ENCODE results near the gene VPS26C. TPM values are rescaled to one million over a fixed set of nuclear protein-coding genes. Genes with fewer than 3 reads are reported as not detected.

VPS26C gene
- total RNA-seq, 1 donor from 2014 or later: 44.3 TPM

DNA sequence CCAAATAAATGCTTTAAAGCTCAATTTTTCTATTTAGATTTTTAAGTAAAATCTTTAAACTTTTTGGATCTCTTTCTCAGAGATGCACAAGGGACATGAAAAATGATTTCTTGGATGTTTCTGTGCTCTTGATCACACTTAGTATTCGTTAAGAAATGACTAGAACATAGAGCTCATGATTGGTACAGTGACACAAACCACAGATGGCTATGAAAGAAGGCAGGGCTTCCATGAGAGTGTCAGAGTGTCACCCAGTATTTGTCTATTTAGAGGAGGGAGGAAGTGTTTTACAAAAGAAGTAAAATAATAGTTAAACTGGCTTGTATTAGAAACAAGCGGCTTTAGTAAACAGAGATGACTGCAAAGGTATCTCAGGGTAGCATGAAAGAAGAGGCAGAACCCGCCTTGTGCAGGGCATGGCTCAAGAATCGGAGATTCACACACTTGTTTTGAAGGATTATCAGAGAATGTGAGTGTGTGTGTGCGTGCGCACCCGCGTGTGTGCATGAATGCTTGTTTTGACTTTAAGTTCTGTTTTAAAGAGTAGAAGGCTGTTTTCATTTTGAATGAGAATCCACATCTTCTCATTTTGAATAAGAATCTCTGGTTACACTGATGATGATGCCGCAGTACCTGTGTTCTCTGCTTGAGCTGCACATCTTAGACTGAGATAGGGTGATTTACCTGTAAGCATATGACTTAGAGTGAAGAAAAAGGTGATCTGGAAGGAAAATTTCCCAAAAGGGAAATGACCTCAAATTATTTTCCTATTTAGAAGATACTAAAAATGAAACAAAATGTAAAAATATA is 82.1 kb downstream of the VPS26C start:
- TF ChIP-seq CTCF (IDR thresholded peaks at IDR 0.05): no peak
- no peaks in the 10 kb centered on the region for H3K9me3 Mint-ChIP-seq (ENCODE audit: low read depth)

GRCh38 chr21:37183749-37184148 is 83.4 kb downstream of the VPS26C start:
- H3K36me3 Mint-ChIP-seq (ENCODE audit: low read depth): peaks cover 30% of the 10 kb centered on the region
- H3K9me3 Mint-ChIP-seq (ENCODE audit: low read depth): no peaks in the 10 kb centered on the region
- no peak for DNase-seq (ENCODE audit: low spot score)
- H3K4me3 Mint-ChIP-seq (ENCODE audit: unreplicated experiment): no peak overlapping the region
- H3K27me3 Mint-ChIP-seq (ENCODE audit: low read depth): no peaks in the 10 kb centered on the region
- no peak overlapping the region for H3K27ac Mint-ChIP-seq (ENCODE audit: unreplicated experiment)
- H3K4me1 Mint-ChIP-seq (ENCODE audit: low read depth): peaks cover 8% of the 10 kb centered on the region
- no peak for TF ChIP-seq CTCF (IDR thresholded peaks at IDR 0.05)

More for the DNA sequence above, 82.1 kb downstream of the VPS26C start:
- no peak overlapping the region for H3K27ac Mint-ChIP-seq (ENCODE audit: unreplicated experiment)
- no peaks in the 10 kb centered on the region for H3K27me3 Mint-ChIP-seq (ENCODE audit: low read depth)
- H3K36me3 Mint-ChIP-seq (ENCODE audit: low read depth): peaks cover 30% of the 10 kb centered on the region
- DNase-seq (ENCODE audit: low spot score): no peak
- peaks cover 8% of the 10 kb centered on the region for H3K4me1 Mint-ChIP-seq (ENCODE audit: low read depth)
- no peak overlapping the region for H3K4me3 Mint-ChIP-seq (ENCODE audit: unreplicated experiment)

GRCh38 chr21:37182222-37182621 is 84.9 kb downstream of the VPS26C start:
- peaks cover 33% of the 10 kb centered on the region for H3K36me3 Mint-ChIP-seq (ENCODE audit: low read depth)
- no peak overlapping the region for H3K4me3 Mint-ChIP-seq (ENCODE audit: unreplicated experiment)
- no peak overlapping the region for H3K27ac Mint-ChIP-seq (ENCODE audit: unreplicated experiment)
- H3K4me1 Mint-ChIP-seq (ENCODE audit: low read depth): peaks cover 8% of the 10 kb centered on the region
- H3K9me3 Mint-ChIP-seq (ENCODE audit: low read depth): no peaks in the 10 kb centered on the region
- no peaks in the 10 kb centered on the region for H3K27me3 Mint-ChIP-seq (ENCODE audit: low read depth)
- TF ChIP-seq CTCF (IDR thresholded peaks at IDR 0.05): no peak
- DNase-seq (ENCODE audit: low spot score): no peak

DNA sequence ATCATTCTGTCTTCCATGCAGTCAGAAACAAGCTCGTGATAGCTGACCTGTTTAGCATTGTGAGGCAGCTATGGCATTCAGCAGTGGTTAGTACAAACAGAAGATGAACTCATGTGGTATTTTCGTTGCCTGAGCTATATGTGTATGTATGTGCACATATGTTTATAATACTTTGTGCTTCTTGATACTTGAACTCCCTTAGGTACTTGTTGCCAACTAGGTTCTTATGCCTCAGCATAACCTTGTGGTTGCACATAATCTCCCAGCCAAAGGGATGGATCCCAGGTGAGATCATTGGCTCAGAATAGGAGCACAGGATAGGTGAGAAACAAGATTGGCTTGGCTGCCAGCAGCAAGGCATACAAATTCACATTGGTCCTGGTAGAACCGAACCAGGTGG is 86.1 kb downstream of the VPS26C start:
- peak overlapping the region; percentile 71 for H3K27ac Mint-ChIP-seq (ENCODE audit: unreplicated experiment)
- H3K36me3 Mint-ChIP-seq (ENCODE audit: low read depth): peaks cover 29% of the 10 kb centered on the region
- H3K27me3 Mint-ChIP-seq (ENCODE audit: low read depth): no peaks in the 10 kb centered on the region
- no peak for TF ChIP-seq CTCF (IDR thresholded peaks at IDR 0.05)
- no peaks in the 10 kb centered on the region for H3K9me3 Mint-ChIP-seq (ENCODE audit: low read depth)
- DNase-seq (ENCODE audit: low spot score): no peak
- H3K4me1 Mint-ChIP-seq (ENCODE audit: low read depth): peaks cover 8% of the 10 kb centered on the region
- H3K4me3 Mint-ChIP-seq (ENCODE audit: unreplicated experiment): no peak overlapping the region

- no peak for DNase-seq (ENCODE audit: low spot score)
- Mint-ChIP-seq H3K4me3 (ENCODE audit: unreplicated experiment) (no peak overlapping the region), H3K9me3 (ENCODE audit: low read depth) (no peaks in the 10 kb centered on the region), H3K27ac (ENCODE audit: unreplicated experiment) (no peak overlapping the region), H3K27me3 (ENCODE audit: low read depth) (no peaks in the 10 kb centered on the region), H3K36me3 (ENCODE audit: low read depth) (peaks cover 32% of the 10 kb centered on the region), H3K4me1 (ENCODE audit: low read depth) (peaks cover 14% of the 10 kb centered on the region)
- no peak for TF ChIP-seq CTCF (IDR thresholded peaks at IDR 0.05)
Observed at GRCh38 chr21:37176716-37177115, 90.4 kb downstream of the VPS26C start.

Other genes starting within 250 kb of the VPS26C start
- gene PIGP, start 194.3 kb downstream of the VPS26C start, total RNA-seq: 15.0 to 19.2 TPM (median 15.6 TPM) in 3 replicates
- 258 to 343 TPM (median 268 TPM) in 3 replicates for gene TTC3, start 194.1 kb downstream of the VPS26C start, total RNA-seq
- 48.6 to 51.2 TPM (median 50.3 TPM) in 3 replicates for gene DYRK1A, start 99.4 kb upstream of the VPS26C start, total RNA-seq

All from chondrocyte (in vitro differentiated cells).